Measurements from ENCODE around the gene MATK.

- TF ChIP-seq CTCF (conservative IDR thresholded peaks at IDR 0.05; ENCODE audit: low read depth, low read length) (no peak), EZH2 (IDR thresholded peaks at IDR 0.05; ENCODE audit: low read length, unreplicated experiment) (no peak)
Measured at GRCh38 chr19:3823350-3823713, 37.2 kb upstream of the MATK start.
